ENCODE data around the gene DCAF4. TPM values are rescaled to one million over a fixed set of nuclear protein-coding genes. Genes with fewer than 3 reads are reported as not detected.

The DCAF4 gene
- total and polyA plus RNA-seq, 12 donors, result 7.6 to 19.3 (median 15.2) TPM

DNA sequence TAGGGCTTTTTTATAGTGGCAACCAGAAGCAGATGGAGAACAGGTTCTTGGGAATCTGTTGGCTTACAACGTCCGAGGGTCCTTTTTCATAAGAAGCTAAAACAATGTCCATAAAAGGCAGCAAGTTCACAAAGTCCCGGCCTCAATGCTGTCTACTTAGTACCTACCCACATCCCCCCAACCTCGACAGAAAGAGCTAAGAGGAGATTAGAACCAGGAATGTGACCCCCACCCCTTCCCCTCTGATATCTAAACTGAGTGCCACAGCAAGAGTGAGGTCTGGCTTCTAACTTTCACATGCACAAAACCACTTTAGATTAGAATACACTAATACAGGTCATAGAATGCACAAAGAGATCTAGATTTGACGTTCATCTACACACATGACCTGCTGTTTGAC lies 36.9 kb upstream of the DCAF4 start:
- no peak for DNase-seq
- Histone ChIP-seq H3K36me3 (replicated peaks in 1 of 2) (no peaks in the 10 kb centered on the region), H3K9me3 (replicated peaks in 1 of 3) (no peaks in the 10 kb centered on the region), H3K4me1 (replicated peaks in 1 of 2) (peaks cover 3 to 12% of the 10 kb centered on the region in 2 donors), H3K27me3 (no peaks in the 10 kb centered on the region), H3K27ac (no peak overlapping the region), H3K4me3 (no peak overlapping the region)
- 83 to 92% (median 85%) methylated on average over 5 of the region's 5 CpGs for WGBS, 4 donors
- TF ChIP-seq POLR2A (IDR thresholded peaks at IDR 0.05), result no peak
- TF ChIP-seq, protein P1, sequence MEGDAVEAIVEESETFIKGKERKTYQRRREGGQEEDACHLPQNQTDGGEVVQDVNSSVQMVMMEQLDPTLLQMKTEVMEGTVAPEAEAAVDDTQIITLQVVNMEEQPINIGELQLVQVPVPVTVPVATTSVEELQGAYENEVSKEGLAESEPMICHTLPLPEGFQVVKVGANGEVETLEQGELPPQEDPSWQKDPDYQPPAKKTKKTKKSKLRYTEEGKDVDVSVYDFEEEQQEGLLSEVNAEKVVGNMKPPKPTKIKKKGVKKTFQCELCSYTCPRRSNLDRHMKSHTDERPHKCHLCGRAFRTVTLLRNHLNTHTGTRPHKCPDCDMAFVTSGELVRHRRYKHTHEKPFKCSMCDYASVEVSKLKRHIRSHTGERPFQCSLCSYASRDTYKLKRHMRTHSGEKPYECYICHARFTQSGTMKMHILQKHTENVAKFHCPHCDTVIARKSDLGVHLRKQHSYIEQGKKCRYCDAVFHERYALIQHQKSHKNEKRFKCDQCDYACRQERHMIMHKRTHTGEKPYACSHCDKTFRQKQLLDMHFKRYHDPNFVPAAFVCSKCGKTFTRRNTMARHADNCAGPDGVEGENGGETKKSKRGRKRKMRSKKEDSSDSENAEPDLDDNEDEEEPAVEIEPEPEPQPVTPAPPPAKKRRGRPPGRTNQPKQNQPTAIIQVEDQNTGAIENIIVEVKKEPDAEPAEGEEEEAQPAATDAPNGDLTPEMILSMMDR (IDR thresholded peaks at IDR 0.05), result no peak
- intact Hi-C loops (cut with DNase I), result no loop called here

DNA sequence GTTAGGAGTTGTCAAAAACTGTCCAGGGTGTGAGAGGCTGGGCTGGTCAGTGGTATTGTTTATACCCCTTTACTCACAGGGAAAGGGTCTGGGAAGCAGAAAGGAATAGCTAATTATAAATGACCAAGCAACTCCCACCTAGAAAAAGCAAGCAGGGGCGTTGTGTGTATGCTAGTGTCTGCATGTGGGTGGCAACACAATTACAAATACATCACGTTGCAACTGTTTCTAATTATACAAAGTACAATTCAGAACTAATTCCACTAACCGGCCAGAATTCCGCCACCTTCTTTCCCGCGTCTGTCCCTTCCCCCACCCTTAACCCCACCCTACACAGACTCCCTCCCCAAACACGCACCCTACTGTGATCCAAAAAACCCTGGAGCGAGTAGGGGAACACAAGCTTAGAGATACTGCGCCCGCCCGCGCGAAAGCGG lies 34.6 kb upstream of the DCAF4 start:
- Histone ChIP-seq H3K9me3 (replicated peaks in 1 of 3) (no peaks in the 10 kb centered on the region), H3K36me3 (replicated peaks in 1 of 2) (no peaks in the 10 kb centered on the region), H3K4me1 (replicated peaks in 1 of 2) (peaks cover 3 to 18% of the 10 kb centered on the region in 2 donors), H3K27ac (no peak overlapping the region), H3K4me3 (peak overlapping the region in 1 of 4 donors; percentile 92), H3K27me3 (no peaks in the 10 kb centered on the region)
- intact Hi-C loops (cut with DNase I), result no loop called here
- no peak for DNase-seq
- 5 to 10% (median 8%) methylated on average over 14 of the region's 14 CpGs for WGBS, 4 donors
- TF ChIP-seq, protein P1 (IDR thresholded peaks at IDR 0.05), result no peak
- no peak for TF ChIP-seq POLR2A (IDR thresholded peaks at IDR 0.05)

GRCh38 chr14:72892103-72892878 lies 34.0 kb upstream of the DCAF4 start:
- Histone ChIP-seq H3K27ac (no peak overlapping the region), H3K4me3 (peak overlapping the region in 3 of 4 donors; percentile 15 to 92 (median 84)), H3K36me3 (replicated peaks in 1 of 2) (no peaks in the 10 kb centered on the region), H3K4me1 (replicated peaks in 1 of 2) (peaks cover 3 to 18% of the 10 kb centered on the region in 2 donors), H3K27me3 (no peaks in the 10 kb centered on the region), H3K9me3 (replicated peaks in 1 of 3) (no peaks in the 10 kb centered on the region)
- 0 to 2% (median 1%) methylated on average over 32 to 47 of the region's 47 CpGs for WGBS, 4 donors
- intact Hi-C loops (cut with DNase I), result no loop called here
- TF ChIP-seq, protein P1 (IDR thresholded peaks at IDR 0.05), result no peak
- peak in 1 of 2 donors; percentile 15 for TF ChIP-seq POLR2A (IDR thresholded peaks at IDR 0.05)
- peak in 1 of 7 donors; percentile 23 for DNase-seq

DNA sequence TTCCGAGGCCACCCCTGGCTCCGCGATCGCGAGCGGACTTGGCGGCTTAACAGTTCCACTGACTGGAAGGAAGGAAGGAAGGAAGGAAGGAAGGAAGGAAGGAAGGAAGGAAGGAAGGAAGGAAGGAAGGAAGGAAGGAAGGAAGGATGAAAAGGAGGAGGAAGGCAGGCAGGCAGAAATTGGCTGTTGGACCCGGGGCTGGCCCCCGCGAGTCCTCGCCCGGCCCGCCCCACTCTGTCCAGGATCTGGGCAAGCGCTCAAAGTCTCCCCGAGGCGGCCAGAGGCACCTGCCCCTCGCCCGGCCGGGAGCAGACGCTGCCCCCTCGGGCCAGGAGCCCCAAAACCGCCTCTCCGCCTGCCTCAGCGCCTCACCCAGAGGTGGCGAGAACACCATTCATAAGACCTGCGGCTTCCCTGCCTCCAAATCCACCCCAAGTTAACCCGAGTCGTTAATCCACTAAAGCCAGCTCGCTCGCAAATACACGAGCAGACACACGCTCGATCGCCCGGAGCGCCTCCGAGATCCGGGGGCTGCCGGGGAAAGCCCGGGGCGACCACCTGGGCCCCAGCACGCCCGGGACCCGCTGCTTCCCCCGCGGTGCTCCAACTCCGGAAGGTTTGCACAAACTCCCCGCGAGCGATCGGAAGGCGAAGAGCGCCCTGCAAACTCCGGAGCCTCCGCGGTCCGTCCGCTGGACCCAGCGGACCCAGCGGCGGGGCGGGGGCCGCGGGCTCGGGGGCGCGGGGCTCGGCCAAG lies 33.2 kb upstream of the DCAF4 start:
- Histone ChIP-seq H3K4me3 (peak overlapping the region; percentile 74 to 97 (median 88)), H3K27ac (peak overlapping the region in 1 of 5 donors; percentile 21), H3K27me3 (no peaks in the 10 kb centered on the region), H3K4me1 (replicated peaks in 1 of 2) (peaks cover 3 to 18% of the 10 kb centered on the region in 2 donors), H3K36me3 (replicated peaks in 1 of 2) (no peaks in the 10 kb centered on the region), H3K9me3 (replicated peaks in 1 of 3) (no peaks in the 10 kb centered on the region)
- TF ChIP-seq, protein P1 (IDR thresholded peaks at IDR 0.05), result no peak
- no peak for TF ChIP-seq POLR2A (IDR thresholded peaks at IDR 0.05)
- intact Hi-C loops (cut with DNase I), result no loop called here
- WGBS, 4 donors, result 0 to 1% (median 0%) methylated on average over 25 to 68 of the region's 68 CpGs
- peak in 6 of 7 donors; percentile 17 to 32 (median 22) for DNase-seq

Data from adrenal gland (tissue), 12 donors.